Activated T-cell treated with anti-CD3 and anti-CD28 coated beads, Interleukin-2, amount 50 U/mL, for 48 hours (primary cell): ENCODE data around the gene SLC6A18.

ENCODE experiments used
- DNase-seq, 2 experiments: peaks; one replicate each; pipeline ENCODE4 v3.0.0-alpha.2; 2020

Gene SLC6A18

DNA sequence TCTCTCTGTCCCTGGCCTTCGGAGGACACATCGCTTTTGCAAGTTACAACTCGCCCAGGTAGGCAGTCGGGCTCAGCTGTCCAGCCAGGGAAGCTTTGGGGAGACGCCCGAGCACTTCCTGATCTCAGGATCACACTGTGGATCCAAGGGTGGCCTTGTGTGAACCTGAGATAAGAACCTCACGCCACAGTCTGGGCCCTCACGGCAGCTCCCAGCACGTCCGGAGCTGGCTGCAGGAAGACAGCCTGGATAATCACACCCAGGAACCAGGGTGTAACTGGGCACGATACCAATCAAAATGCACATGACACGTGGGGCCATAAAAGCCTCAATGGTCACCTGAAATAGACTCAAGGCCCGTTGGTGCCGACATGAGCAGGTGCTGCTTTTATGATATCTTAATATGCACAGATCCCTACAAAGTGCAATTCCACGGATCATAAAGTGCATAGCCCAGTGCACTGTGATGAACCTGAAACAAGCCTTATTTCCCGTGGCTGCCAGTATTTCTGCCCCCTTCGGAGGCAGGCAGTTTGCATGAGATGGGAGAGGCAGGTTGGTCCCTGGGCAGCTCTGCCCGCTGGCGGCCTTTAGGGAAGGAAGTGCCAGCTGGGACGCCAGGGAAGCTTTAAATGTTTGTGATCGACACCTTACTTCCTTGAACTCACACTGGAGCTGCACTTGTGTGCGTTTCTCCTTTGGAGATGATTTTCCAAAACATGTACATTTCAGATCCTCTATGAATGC lies 14.5 kb downstream of the SLC6A18 start:
- no peak for DNase-seq

DNA sequence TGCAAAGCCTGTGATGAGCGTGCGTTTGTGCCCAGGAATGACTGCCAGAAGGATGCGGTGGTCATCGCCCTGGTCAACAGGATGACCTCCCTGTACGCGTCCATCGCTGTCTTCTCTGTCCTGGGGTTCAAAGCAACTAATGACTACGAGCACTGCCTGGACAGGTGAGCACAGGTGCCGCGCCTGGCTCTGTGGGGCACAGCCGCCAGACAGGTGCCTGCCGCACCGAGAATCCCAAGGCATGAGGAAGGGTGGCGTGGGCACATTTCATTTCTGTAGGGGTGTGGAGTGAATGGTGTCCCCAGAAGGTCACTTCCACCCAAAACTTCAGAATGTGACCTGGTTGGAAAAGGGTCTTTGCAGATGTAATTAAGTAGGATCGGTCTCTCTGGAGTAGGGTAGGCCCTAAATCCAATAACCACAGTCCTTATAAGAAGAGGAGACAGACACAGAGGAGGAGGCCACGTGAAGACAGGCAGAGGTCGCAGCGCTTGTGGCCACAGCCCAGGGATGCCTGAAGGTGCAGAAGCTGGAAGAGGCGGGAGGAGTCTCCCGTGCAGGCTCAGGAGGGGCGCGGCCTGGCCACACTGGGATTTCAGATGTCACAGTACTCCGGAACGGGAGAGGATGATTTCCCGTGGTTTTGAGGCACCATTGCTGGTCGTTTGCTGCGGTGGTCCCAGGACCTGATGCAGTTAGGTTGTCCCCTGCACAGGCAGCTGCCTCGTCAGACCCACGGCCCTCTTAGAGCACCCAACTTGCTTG lies 15.5 kb downstream of the SLC6A18 start:
- DNase-seq = no peak

DNA sequence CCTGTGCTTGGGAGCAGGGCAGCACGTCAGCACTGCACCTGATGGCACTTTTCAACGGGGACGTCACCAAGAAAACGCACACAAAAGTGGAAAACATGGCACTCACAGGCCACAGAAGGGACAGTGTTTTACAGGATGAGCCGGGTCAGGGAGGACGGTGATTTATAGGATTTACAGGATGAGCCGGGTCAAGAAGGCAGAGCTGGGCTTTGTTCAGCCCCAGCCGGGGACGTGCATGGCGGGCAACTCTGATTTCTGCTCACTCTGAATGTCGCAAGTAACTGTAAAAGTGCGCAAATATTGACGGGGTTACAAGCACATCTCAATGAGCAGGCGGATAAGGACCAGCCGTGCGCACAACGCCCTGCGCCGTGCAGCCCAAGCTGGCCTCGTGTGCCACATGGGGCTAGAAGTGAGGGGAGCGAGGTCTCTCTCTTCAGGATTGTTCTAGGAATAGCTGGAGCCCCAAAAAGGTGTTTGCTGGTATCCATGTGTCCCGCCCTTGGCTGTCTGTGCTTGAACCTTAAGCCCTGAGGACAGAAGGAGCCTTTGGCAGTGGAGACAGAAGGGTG lies 16.4 kb downstream of the SLC6A18 start:
- DNase-seq = no peak

DNA sequence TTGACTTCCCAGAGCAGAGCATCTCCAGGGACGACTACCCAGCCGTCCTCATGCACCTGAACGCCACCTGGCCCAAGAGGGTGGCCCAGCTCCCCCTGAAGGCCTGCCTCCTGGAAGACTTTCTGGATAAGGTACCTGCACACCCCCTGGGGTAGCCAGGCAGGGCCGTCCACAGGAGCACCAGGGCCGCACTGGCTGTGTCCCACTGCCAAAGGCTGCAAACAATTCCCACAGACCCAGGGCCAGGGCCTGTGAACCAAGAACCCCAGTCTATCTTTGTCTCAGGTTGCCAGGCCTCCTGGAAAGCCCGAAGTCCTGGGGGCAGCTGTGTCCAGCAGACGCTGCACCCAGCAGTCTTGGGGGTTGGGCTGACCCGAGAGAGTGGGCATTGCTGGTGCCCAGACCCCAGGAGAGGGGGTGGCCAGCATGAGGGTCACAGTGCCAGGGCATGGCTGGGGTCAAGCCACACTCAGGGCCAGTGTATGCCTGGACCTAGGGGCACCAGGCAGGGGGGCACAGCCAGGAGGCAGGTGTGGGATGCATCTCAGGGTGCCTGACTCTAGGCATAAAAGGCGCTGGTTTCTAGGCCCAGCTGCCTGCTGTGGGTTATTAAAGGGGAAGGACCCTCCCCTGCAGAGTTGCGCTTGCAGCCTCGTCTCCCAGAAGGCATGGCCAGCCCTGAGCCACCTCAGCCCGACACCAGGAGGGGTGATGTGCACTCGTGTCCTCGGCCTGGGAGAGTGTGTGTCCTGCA lies 17.7 kb downstream of the SLC6A18 start:
- no peak for DNase-seq

DNA sequence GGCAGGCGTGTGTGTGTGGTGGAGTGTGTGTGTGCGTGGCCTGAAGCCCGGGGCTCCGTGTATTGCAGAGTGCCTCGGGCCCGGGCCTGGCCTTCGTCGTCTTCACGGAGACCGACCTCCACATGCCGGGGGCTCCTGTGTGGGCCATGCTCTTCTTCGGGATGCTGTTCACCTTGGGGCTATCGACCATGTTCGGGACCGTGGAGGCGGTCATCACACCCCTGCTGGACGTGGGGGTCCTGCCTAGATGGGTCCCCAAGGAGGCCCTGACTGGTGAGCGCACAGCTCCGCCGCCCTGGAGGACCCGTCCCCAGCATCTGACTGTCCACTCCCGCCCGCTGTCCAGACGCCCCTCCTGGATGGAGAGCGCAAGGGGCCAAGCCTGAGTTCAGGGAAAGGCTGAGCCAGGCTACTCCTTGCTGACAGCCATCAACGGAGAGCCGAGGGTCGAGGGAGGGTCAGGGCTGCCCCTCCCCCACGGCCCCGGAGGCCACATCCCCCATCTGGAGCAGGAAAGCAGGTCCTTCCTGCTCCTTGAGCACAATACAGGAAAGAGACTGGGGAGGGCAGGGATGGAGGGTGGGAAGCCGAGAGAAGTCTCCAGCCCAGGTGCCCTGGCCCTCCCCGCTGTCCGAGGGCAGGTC lies 18.4 kb downstream of the SLC6A18 start:
- no peak for DNase-seq

DNA sequence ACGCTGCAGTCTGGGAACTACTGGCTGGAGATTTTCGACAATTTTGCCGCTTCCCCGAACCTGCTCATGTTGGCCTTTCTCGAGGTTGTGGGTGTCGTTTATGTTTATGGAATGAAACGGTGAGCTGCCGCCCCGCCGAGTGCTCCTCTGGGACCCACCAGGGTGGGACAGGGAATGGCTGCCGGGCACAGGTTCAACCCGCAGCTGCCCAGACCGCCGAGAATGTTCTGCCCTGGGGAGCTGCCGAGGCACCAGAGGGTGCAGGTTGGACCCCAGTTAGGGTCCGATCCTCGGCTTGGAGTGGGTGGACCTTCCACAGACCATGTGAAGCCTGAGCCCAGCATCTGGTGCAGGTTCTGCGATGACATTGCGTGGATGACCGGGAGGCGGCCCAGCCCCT lies 19.1 kb downstream of the SLC6A18 start:
- DNase-seq = no peak

DNA sequence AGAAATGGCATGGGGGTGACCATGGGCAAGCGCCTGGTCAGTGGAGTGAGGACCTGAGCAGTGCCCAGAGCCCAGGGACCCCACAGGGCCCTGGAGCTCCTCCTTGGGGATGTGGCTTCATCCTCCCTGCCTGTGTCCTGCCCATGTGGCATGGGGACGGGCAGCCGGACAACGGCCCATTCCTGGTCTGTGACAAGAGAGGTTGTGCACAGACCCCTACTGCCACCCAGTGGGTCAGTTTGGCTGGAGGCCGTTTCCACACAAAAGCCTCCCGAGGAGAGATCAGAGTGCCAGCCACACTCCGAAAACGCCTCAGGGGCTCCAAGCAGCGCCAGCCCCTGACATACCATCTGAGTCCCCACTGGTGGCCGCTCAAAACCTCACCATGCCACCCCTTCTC lies 19.8 kb downstream of the SLC6A18 start:
- DNase-seq = no peak

DNA sequence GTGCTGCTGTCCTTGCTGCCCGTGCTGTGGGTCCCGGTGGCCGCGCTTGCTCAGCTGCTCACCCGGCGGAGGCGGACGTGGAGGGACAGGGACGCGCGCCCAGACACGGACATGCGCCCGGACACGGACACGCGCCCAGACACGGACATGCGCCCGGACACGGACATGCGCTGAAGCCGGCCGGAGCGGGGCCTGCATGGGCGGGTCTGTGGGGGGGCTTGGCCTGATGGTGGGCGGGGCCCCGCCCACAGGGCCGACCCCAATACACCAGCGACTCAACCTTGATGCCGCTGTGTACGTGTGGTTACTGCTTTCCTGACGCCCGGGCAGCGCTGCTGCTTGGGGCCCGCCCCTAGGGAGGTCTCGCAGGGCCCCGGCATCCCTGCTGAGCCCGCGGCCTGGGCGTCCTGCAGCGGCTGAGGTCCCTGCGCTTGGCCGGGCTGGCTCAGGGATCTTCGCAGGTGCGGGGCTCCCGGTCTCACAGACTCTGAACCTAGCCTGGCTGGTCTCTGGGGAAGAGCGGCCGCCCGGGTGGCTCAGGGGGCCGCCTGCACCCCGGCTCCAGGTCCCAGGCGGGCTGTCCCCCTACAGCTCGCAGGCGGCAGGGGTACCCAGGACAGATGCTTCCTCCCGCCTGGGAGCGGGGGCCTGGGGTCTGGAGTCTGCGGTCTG lies 20.9 kb downstream of the SLC6A18 start:
- no peak for DNase-seq

DNA sequence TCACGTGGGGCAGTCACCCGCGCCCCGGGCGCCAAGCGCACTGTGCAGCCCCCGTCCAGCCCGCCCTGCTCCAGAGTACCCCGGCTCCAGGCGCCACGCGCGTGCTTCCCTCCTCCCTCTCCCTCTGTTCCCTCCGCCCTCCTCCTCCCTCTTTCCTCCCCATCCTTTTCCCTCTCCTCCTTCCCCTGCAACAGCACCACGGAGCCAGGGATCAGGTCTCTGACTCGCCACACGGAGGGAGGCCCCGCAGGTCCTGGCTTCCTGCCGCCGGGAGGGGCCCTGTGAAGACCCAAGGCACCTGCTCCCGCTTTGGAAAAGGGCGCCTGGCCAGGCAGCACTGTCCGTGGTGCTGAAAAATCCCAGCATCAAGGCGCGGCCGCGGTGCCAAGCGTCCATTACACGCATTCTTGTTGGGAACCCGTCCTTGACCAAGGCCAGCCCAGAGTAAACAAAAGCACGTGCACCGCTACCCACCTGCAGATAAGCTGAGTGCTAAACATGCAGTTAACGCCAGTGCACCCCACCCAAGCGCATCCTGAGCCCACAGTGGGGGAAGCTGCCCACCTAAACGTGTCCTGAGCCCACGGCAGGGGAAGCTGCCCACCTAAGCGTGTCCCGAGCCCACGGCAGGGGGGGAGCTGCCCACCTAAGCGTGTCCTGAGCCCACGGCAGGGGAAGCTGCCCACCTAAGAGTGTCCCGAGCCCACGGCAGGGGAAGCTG lies 21.7 kb downstream of the SLC6A18 start:
- peak in 1 of 2 experiments; percentile 29 for DNase-seq

DNA sequence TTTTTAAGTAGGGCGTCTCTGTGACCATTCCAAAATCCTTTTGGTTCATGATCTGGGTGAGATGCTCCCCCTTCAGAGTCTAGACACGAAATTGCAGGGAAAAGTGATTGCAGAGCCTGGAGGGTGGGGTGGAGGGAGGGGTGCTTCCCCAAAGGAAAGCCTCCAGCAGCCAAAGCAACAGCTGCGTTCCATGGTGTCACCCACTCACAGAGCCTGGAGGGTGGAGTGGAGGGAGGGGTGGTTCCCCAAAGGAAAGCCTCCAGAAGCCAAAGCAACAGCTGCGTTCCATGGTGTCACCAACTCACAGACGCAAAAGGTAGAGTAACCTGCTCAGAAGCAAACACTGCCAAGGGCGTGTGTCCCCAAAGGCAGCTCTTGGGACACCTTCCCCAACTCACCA lies 22.6 kb downstream of the SLC6A18 start:
- DNase-seq = no peak

DNA sequence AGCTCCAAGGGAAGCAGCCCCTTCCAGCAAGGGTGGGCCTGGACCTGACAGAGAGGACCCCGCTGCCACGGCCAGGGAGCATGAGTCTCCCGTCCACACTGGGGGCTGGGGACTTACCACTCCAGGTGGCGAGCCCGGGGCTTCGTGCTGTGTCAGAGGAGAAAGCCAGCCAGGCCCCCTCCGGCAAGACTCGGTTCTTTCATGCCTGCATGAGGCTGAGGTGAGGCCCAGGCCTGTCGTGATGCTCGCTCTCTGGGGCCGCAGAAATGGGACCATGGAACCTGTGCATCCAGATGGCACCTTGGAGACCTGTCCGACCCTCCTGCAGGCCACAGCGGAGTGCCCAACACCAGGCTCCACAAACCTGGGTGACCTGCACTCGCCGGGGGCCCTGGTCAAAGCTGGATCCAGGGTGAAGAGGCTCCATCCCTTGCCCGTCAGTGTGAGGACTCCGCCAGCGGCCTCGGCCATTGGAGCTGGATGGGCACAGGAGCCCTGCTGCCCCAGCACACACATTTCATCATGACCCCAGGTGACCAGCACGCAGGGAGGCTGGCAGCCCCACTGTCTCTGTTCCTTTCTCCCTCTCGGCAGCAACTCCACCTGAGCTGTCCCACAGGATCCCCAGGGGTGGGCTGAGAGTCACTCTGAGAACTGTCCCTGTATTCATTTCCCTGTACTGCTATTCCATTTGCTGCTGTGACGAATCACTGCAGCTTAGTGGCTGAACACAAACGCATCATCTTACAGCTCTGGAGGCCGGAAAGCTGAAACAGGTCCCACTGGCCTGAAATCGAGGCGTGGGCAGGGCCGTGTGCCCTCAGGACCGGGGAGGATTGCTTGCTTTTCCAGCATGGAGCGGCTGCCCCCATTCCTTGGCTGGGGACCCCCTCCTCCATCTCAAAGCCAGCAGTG lies 24.4 kb downstream of the SLC6A18 start:
- no peak for DNase-seq

DNA sequence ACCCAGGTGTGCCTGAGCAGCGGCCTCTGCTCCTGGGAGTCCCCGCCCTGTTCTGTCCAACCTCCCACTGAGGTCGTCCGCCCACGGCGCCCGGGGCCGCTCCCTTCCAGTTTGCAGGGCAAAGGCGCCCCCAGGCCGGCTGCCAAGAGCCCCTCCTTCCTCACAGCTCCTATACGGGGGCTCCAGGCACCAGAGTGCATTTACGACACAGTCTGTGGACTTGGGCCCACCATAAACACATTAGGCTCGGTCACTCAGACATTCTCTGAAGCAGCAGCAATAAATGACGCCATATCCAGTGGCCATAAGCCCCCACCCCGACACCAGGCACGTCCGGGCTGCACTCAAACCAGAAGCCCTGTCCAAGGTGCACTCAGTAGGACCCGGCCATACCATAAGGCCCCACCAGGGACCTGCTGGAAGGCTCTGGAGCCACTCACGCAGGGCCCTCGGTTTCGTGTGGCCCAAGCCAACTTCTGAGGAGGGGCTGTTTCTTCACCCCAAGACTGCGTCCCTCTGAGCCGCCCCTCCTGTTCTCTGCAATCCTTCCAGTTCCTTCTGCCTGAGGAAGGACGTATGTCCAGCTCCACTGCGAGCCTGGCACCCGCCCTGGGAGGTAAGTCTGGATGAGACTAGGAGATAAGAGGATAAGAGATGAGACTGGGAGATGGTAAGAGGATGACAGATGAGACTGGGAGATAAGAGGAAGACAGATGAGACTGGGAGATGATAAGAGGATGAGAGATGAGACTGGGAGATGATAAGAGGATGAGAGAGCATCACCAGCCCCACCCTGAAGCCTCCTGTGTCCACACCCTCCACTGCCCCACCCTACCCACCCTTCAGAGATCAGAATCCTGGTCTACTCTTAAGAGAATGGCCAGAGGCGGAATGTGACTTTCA lies 26.7 kb downstream of the SLC6A18 start:
- DNase-seq = no peak

DNA sequence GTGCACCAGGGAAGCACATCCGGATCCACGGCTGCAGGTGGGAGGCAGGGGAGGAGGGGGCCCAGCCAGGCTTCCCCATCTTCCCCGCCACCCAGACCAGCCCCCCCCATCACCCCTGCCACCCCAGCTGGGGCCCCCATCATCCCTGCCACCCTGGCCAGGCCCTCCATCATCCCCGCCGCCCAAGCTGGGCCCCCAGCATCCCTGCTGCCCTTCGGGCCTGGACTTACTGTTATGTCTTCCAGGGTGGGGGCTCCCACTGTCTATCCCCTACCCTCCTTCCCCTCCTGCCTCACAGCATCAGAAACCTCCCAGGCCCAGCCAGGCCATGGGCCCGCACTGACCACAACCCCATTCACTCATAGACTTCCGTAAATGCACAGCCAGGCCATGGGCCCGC lies 27.5 kb downstream of the SLC6A18 start:
- no peak for DNase-seq

DNA sequence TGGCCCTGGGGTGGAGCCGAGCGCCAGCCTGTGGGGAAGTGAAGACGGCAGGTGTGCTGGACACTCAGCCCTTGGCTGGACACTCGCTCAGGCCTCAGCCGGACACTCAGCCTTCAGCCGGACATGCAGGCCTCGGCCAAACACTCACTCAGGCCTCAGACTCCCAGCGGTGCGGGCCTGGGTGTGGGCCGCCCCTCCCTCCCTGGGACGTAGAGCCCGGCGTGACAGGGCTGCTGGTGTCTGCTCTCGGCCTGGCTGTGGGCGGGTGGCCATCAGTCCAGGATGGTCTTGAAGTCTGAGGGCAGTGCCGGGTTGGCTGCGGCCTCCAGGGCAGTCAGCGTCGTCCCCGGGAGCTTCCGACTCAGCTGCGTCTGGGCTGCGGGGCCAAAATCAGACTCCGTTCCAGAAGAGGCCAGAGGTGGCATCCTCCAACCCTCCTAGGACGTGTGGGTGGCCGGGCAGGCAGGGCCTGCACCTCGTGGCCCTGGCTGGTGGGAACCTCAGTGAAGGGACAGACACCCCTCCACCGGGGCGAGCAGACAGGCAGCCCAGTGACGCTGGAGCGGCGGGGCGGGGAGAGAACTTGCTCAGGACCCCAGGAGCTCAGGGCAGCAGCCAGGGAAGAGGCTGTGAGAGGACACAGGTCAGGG lies 28.4 kb downstream of the SLC6A18 start:
- DNase-seq = no peak

DNA sequence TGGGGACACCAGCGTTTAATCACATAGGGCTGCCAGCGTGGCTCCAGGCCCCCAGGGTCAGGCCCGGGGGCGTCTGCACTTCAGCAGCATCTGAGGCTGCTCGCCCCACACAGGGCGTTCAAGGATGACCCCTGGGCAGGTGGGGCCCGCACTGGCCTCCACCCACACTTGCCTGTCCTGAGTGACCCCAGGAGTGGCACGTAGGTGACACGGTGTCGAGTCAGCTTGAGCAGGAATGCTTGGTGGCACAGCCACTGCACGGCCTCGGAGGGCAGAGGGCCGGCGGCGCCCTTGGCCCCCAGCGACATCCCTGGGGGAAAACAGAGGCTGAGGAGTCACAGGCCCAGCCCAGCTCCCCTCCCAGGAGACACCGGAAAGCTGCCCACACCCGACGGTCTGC lies 29.0 kb downstream of the SLC6A18 start:
- no peak for DNase-seq

DNA sequence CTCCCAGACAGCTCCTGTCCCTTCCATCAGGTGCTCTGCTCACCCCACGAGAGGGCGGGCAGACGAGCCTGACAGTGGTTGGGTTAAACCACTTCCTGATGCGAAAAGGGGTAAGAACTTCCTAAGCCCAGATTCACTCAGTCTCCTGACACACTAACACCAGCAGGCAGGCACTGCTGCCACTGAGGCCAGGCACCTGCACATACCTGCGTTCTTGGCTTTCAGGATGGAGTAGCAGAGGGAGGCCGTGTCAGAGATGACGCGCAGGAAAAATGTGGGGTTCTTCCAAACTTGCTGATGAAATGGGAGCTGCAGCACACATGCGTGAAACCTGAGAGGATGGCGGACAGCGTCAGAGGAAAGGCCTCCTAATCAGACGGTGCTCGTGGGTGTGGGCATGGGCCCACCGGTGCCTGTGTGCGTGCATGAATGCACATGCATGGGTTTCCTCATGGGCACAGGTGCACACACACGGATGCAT lies 29.9 kb downstream of the SLC6A18 start:
- DNase-seq = peak; percentile 53

DNA sequence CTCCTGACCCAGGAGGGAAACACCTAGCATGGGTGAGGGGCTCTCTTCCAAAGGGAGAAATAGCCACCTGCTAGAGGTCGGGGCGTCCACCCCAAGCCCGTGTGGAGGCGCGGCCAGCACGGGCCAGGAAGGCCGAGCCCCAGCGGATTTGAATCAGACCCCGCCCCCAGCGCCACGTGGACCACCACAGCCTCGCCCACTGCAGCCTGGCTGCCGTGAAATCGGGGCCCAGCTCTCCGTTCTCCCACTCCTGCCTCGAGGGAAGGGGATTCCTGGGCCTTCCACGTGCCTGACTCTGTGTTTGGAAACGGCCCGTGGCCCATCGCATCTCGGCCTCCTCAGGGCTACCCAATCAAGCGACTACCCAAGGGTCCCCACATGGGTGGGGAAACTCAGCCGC lies 31.6 kb downstream of the SLC6A18 start:
- no peak for DNase-seq

DNA sequence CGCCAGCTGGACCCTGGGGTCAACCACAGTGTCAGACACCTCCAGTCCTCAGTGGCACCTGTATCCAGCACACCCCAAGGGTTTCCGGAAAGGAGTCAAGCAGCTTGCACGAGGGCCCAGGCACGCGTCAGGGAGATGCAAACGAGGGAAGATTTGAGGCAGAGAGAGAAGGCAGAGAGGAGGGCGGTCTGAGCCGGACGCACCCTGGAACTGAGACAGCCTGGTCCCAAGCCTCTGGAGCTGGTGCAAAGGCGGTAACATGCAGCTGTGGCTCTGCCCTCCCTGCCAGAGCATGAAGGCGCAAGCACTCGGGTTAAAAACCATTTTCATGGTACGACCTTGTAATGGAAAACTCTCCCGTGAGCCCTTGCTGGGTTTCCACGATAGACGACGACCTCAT lies 32.2 kb downstream of the SLC6A18 start:
- no peak for DNase-seq

DNA sequence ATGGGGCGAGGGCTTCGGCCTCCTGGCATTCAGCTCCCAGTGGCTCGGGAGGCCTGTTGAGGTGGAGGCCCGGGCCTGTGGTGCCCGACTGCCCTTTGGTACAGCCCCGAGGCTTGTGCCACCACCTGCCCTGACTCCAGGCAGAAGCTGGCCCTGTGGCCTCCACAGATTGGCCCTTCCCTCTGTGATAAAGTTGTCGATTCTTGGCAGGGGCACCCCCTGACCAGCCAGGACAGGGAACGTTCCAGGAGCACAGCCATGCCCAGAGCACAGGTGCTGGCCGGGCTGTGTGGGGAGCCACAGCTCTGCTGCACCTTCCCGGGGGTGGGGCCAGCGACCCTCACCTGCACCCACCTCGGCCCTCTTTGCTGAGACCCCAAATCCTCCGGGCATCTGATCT lies 32.7 kb downstream of the SLC6A18 start:
- no peak for DNase-seq
